HG03135 (cell line): ENCODE results near the gene LZIC.

Experiments
- ATAC-seq: cut with Tn5 transposase; IDR thresholded peaks from one replicate; pipeline ENCODE4 v1.9.1; 2021; ENCODE audit warnings: mild to moderate bottlenecking, moderate library complexity; ENCODE audit not compliant: unreplicated experiment

LZIC gene

DNA sequence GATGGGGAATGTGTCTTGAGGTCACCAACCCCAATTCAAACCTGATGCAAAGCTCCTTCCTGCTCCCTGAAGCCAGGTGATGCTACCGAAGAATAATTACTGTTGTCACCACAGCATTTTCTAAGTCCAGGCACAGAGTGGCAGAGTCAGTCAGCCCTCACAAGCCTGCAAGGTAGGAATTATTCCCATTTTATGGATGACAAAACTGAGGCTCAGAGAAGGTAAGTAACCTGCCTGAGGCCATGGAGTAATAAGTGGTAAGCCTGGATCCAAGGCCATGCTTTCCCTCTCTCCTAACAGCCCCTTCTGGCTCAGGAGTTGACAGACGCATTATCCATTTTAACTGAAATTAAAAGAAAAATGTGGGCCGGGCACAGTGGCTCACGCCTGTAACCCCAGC is 56.1 kb downstream of the LZIC start:
- ATAC-seq = no peak

GRCh38 chr1:9886092-9886742 is 57.0 kb downstream of the LZIC start:
- no peak for ATAC-seq

GRCh38 chr1:9884805-9885204 is 58.4 kb downstream of the LZIC start:
- no peak for ATAC-seq

GRCh38 chr1:9883585-9884449 is 59.4 kb downstream of the LZIC start:
- no peak for ATAC-seq

DNA sequence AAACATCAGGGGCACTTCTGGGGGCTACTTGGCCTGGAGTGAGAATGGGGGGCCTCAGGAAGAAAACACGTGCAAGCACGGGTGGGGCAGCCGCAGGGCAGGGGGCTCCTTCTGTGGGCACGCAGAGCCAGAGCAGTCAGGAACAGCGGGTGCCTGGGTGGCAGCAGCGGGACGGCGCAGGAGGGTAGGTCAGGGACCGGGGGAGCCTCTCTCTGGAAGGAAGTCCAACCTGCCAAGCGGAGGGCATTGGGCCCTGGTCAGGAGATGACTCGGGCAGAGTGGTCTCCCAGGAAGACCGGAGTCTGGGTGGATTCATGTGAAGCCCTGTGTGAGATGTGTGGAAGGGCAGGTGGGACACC is 60.3 kb downstream of the LZIC start:
- ATAC-seq = no peak

DNA sequence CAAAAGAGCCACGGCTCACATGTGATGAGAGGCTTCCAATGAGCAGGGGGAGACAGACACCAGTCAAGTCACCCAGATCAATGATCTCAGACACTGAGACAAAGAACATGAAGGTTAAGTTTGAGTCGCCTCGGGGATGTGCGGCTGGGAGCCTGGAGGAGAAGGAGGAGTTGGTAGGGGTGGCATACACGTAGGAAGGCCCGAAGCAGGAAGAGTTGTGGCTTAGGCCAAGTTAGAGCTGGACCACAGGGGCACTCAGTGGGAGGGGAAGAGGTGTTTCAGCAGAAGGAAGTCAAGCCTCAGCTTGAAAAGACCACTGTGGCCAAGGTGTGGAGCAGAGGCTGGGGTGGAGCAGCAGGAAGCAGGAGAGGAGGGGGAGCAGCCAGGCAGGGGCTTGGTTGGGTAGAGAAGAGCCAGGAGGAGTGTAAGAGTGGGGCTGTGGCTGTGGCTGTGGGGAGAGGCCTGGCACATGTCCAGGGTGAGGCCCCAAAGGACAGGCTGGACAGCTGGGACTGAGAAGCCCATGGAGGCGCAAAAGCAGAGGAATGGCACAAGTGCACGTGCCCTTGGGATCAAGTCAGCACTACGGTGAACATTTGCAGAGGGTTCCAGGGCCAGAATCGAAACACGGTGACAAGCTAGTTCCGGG is 60.8 kb downstream of the LZIC start:
- ATAC-seq = no peak

- ATAC-seq = no peak
Measured at GRCh38 chr1:9881838-9882249, 61.3 kb downstream of the LZIC start.
